ENCODE measurements around the gene SDK1. TPM values are rescaled to one million over a fixed set of nuclear protein-coding genes. Genes with fewer than 3 reads are reported as not detected.

SDK1 gene
- total and polyA plus RNA-seq, 2 of the 8 experiments (the other 6 are each of a cell fraction or from before 2014, with no cell fraction given), result 3.3 to 7.2 TPM

DNA sequence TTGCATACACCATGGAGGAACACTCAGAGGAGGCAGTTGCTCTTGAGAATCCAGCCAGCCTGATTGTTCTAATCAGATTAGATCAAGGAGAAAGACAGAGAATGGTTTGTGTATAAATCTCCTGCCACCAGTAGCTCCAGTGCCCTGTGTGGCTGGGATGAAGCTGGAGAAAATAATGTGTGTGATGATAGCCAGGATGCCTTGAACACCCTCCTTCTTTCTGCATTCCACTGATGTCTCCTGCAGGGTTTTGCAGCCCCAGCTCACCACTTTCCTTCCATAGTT, 766.4 kb downstream of the SDK1 start:
- CTCF ChIA-PET (ENCODE audit: partially characterized antibody), result no interaction called here
- no peak for TF ChIP-seq EP300 (IDR thresholded peaks at IDR 0.05; ENCODE audit: borderline replicate concordance in 1 of 2, low read depth in 2 of 2, low read length in 2 of 2)
- TF ChIP-seq TAF7 (optimal IDR thresholded peaks at IDR 0.05; ENCODE audit: borderline replicate concordance, low read depth, low read length), result no peak
- TF ChIP-seq ASH2L (IDR thresholded peaks at IDR 0.05; ENCODE audit: low read length), result no peak
- TF ChIP-seq GTF2F1 (IDR thresholded peaks at IDR 0.05; ENCODE audit: borderline replicate concordance, low read depth, low read length), result no peak
- no peak for TF ChIP-seq CHD1 (IDR thresholded peaks at IDR 0.05; ENCODE audit: low read depth, low read length)
- no peak for TF ChIP-seq KDM4A (IDR thresholded peaks at IDR 0.05; ENCODE audit: low read depth, low read length, severe bottlenecking)
- TF ChIP-seq ATF3 (IDR thresholded peaks at IDR 0.05; ENCODE audit: insufficient read depth, low read depth, low read length), result no peak
- TF ChIP-seq YY1 (IDR thresholded peaks at IDR 0.05; ENCODE audit: low read depth, low read length), result no peak
- no peak for TF ChIP-seq RBBP5 (IDR thresholded peaks at IDR 0.05; ENCODE audit: borderline replicate concordance, low read depth, low read length)
- TF ChIP-seq SAP30 (IDR thresholded peaks at IDR 0.05; ENCODE audit: insufficient read depth, insufficient replicate concordance, low read length), result no peak
- no peak for TF ChIP-seq POLR2AphosphoS5 (IDR thresholded peaks at IDR 0.05; ENCODE audit: low read depth, low read length)
- no peak for TF ChIP-seq RNF2 (IDR thresholded peaks at IDR 0.05; ENCODE audit: borderline replicate concordance, low read depth, low read length, missing control alignments, poor library complexity, severe bottlenecking)
- TF ChIP-seq, protein P1, sequence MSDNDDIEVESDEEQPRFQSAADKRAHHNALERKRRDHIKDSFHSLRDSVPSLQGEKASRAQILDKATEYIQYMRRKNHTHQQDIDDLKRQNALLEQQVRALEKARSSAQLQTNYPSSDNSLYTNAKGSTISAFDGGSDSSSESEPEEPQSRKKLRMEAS (IDR thresholded peaks at IDR 0.05), result no peak
- TF ChIP-seq SRF (IDR thresholded peaks at IDR 0.05; ENCODE audit: low read depth, low read length), result no peak
- TF ChIP-seq SIX5 (IDR thresholded peaks at IDR 0.05; ENCODE audit: low read depth, low read length), result no peak

More for the DNA sequence above, 766.4 kb downstream of the SDK1 start:
- Histone ChIP-seq H3K23me2 (ENCODE audit: low read depth, low read length) (no peaks in the 10 kb centered on the region), H2BK5ac (ENCODE audit: low read depth, low read length) (no peak overlapping the region), H3K4me2 (ENCODE audit: insufficient read depth in 1 of 2, low read depth in 2 of 2, low read length in 2 of 2) (no peak overlapping the region), H3K36me3 (ENCODE audit: control insufficient read depth in 2 of 4, insufficient read depth in 4 of 4, low read length in 3 of 4) (no peaks in the 10 kb centered on the region), H3K4me1 (replicated peaks in 1 of 4; ENCODE audit: control insufficient read depth in 3 of 4, insufficient read depth in 4 of 4, low read length in 3 of 4) (no peaks in the 10 kb centered on the region; a peak in 1 of 7 replicates), H3K14ac (ENCODE audit: insufficient read length) (no peak overlapping the region), H3K18ac (ENCODE audit: extremely low read depth, low read length) (no peak overlapping the region), H3K79me1 (ENCODE audit: low read depth, low read length) (no peaks in the 10 kb centered on the region), H3K56ac (replicated peaks; ENCODE audit: insufficient read length, low read depth, low read length) (no peak overlapping the region), H2BK12ac (ENCODE audit: low read depth, low read length) (no peak overlapping the region), H4K5ac (ENCODE audit: insufficient read length, low read depth, low read length) (no peak overlapping the region), H3K4me3 (ENCODE audit: extremely low read depth in 1 of 4, insufficient read depth in 2 of 4, low read depth in 3 of 4, low read length in 4 of 4) (no peak overlapping the region), H3K27me3 (replicated peaks in 1 of 4; ENCODE audit: control insufficient read depth in 3 of 4, extremely low read depth in 1 of 4, insufficient read depth in 3 of 4, low read length in 3 of 4) (no peaks in the 10 kb centered on the region), H2BK120ac (replicated peaks; ENCODE audit: low read depth, low read length) (no peak overlapping the region), H4K8ac (ENCODE audit: extremely low read depth, insufficient read depth, low read length) (no peak overlapping the region), H3K27ac (ENCODE audit: low read depth, low read length) (no peak overlapping the region), H2AFZ (ENCODE audit: low read length) (no peak overlapping the region), H3K23ac (ENCODE audit: insufficient read length) (no peak overlapping the region), H2AK5ac (ENCODE audit: low read depth, low read length) (no peak overlapping the region), H4K20me1 (replicated peaks in 1 of 2; ENCODE audit: control insufficient read depth in 1 of 2, insufficient read depth in 2 of 2, low read length in 2 of 2) (no peaks in the 10 kb centered on the region), H3K9me3 (ENCODE audit: insufficient read depth in 2 of 2, low read depth in 1 of 2, low read length in 1 of 2) (no peaks in the 10 kb centered on the region), H3K9ac (replicated peaks in 1 of 4; ENCODE audit: extremely low read depth in 1 of 4, low read depth in 3 of 4, low read length in 3 of 4) (no peak overlapping the region), H2BK15ac (ENCODE audit: low read length) (no peak overlapping the region), H4K91ac (replicated peaks; ENCODE audit: insufficient read length, low read length) (no peak overlapping the region), H3K79me2 (ENCODE audit: control insufficient read depth in 1 of 2, insufficient read depth in 2 of 2, low read length in 2 of 2) (no peaks in the 10 kb centered on the region), H3K4ac (replicated peaks; ENCODE audit: insufficient read length, low read depth, low read length) (no peak overlapping the region), H2BK20ac (ENCODE audit: low read length) (no peak overlapping the region)
- POLR2A ChIA-PET (ENCODE audit: partially characterized antibody), result no interaction called here
- no peak for DNase-seq (ENCODE audit: low read depth in 1 of 2, low spot score in 2 of 2)
- no peak for FAIRE-seq
